Measurements from ENCODE around the gene PAX5.

Gene PAX5

DNA sequence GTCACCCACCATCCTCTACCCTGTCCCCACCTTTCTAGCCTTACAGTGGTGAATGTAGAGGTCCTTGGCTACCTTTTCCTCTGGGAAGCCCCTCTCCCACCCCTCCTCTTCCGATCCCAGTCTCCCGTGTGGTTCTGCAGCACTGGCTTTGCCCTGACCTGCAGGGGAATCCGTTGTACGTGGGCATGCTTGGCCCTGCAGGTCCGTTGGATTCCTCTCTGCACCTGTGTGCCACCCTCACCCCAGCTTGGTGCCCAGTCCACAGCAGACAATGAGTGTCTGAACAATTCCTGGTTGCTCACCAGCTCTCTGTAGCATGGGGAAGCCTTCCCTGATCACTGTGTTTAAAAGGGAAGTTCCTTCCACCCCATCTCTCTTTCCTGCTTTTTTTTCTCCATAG lies 185.1 kb downstream of the PAX5 start:
- DNase-seq: no peak

DNA sequence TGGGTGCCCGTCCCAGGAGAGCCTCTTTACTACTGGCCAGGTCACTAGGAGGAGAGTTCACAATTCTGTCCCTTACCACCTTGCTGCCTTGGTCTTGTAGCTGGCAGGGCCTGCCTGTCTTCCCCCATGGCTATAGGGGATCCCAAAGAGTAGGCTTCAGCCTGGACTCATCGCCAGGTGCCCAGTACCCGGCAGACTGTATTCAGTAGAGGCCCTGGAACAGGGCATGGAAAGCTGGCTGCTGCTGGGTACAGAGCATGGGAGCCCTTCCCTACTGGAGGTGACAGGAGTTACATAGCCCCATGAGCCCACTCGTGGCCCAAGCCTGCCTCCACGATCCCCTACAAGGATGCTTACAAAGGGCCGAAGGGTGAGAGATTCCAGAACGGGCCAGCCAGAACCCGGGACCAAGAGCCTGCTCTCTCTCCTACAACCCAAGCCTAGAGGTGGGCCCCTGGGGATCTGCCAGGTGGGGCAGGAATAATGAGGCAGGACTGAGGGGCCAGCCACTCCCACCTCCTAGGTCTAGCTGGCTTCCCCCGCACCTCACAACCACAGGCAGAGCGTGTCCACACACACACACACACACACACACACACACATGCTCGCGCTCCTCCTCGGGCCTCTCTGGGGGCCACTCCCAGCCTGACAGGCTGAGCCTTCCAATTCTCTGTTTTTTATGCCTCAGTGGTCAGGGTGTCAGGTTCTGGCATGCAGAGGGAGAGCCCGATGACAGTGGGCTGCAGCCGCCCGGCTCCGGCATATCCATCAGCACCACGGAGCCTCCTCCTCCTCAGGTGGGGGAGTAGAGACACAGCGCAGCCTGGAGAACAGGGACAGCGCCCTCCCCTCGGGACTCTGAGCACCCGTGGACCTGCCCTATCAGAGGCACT lies 186.0 kb downstream of the PAX5 start:
- DNase-seq: no peak

DNA sequence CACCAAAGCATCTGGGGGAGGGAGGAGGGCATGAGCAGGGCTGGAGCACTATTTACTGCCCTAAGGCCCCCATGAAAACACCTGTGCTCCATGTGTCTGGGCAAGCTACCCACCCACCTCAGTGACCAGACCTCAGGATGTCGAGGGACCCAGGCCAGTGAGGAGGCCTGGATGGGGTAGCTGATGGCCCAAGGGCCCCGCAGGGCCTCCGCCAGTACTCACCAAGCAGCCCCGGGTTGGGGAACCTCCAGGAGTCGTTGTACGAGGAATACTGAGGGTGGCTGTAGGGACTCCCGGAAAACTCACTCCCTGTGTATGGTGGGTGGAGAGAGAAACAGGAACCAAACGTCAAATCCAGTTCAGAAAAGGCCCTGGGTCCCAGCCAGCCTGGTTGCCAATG lies 187.4 kb downstream of the PAX5 start:
- no peak for DNase-seq

GRCh38 chr9:36845844-36846243 lies 188.2 kb downstream of the PAX5 start:
- DNase-seq: no peak

DNA sequence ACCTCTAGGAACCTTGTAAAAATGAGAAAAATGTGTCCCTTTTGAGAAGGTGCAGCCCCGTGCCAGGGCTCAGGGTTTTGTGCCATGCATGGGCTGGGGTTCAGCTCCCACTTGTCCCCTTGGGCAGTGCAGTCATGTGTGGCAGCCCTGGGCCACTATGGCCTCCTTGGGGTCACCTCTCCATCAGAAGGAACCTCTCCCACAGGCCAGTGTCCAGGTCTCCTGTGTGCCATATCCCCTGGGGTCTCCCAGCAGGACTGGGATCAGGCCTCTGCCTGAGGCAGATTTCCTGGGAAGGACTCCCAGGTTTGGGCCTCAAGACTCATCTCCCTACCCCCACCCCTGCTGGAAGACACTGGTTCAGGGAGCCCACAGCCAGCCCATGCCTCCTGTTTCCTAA lies 189.1 kb downstream of the PAX5 start:
- no peak for DNase-seq

- DNase-seq: no peak
These were observed 190.1 kb downstream of the PAX5 start for GRCh38 chr9:36843964-36844363.

- DNase-seq: no peak
These were observed 191.2 kb downstream of the PAX5 start for GRCh38 chr9:36842560-36843530.

DNA sequence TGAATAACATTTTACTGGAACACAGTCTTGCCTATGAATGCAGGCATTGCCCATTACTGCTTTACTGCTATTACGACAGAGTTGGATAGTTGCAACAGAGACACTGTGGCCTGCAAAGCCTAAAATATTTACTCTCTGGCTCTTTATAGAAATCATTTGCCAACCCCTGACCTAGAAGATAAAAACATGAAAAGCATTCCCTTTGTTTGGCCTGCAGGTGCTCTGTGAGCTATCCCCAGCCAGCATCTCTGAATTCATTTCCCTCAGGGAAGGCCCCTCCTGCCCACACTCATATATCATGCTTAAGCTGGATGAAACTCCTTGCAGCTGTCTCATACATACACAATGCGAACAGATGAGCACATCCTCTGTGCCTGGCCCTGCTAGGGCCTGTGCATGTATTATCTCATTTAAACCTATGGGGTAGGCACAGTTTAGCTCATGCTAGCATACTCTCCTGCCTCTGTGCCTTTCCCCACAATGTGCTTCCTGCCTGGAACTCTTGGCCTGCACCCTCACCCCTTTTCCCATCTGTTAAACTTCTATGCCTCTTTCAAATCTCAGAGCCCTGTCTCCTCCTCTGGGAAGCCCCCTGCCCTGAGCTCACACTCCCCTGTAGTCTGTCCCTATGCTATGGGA lies 193.1 kb downstream of the PAX5 start:
- peak in 1 of 2 experiments; percentile 18 for DNase-seq

DNA sequence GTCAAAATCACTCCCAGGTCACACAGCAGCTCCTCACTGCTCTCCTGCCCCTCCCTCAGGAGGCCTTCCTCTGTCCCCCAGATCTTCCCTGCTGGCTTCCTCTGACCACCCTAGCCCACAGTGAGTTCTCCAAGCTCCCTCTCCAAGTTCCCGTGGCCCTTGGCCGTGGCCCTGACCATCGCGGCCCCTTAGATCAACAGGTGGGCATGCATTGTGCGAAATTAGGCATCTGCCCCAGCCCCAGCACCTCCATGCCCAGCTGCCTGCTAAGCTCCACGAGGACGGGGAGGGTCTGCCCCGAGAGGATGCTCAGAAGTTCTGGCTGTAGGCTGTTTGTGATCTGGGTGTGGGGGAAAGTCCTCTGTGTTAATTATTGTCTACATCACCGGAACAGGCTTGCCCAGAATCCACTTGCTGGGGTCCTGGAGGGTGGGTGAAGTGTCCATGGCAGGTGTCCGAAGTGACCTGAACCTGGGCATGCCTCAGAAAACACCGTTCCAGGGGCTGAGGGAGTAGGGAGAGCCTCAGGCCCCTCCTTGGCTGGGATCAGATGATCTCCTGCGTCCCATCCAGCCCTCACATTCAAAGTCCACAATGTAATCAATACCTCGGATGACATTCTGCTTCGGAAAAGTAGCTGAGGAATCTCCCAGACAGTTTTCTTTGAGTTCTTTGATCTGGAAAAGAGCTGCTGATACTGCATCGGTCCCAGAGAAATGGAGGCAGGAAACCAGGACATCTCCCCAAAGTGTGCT lies 194.8 kb downstream of the PAX5 start:
- no peak for DNase-seq

GRCh38 chr9:36837431-36838405 lies 196.3 kb downstream of the PAX5 start:
- no peak for DNase-seq

DNA sequence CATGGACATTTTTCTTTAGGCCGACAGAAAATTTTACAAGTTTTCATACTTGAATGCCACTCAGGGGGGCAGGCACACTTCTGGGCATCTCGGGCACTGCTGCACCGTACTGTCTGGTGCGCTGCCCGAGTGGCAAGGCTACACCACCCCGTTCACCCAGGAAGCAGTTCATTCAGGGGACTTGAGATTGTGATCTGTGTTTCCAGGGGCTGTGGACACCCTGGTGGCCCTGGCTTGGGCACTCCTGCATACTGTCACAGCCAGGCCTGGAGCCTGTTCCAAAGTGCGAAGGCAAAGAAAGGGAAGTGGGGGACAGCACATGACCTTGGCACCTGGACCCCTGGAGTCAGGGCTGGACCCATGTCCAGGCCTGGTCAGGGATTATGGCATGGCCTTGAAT lies 197.6 kb downstream of the PAX5 start:
- DNase-seq: no peak

GRCh38 chr9:36835271-36835996 lies 198.6 kb downstream of the PAX5 start:
- no peak for DNase-seq

DNA sequence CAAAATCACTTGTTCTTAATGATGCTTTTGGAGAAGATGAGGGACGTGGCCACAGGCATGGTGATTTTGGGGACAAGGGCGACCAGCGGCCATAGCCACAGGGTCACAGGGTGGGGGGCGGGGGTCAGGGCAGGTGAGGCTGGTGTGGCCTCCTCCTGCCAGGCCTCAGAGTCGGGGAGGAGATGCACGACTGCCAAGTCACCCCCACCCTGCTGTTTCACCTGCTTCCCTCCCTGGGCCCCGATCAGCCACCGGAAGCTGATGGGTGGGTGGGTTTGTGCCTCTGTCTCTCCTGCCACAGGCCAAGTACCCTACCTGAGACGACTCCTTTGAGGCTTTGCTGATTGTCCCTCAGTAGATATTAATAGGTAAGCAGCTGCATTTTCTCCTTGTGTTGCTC lies 199.3 kb downstream of the PAX5 start:
- no peak for DNase-seq

DNA sequence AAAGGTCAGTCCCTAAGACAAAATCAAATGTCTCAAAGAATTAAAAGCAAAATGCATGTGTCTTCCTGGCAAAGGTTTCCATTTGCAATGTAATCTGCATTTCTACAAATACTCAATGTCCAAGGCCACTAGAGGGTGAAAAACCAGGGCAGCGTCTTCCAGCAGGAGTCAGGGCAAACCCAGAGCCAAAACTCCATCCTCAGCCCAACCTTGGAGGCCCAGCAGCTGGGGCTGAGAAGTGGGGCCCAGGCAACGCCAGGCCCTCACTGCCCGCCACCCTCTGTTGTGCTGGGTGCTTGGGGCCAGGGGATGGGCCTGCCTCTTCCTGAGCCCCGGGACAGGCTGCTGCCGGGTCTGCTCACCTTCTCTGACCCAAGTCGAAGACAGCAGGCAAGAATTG lies 200.1 kb downstream of the PAX5 start:
- DNase-seq: no peak

GRCh38 chr9:36832164-36832795 lies 201.8 kb downstream of the PAX5 start:
- no peak for DNase-seq

- no peak for DNase-seq
These were observed 202.5 kb downstream of the PAX5 start for GRCh38 chr9:36831381-36832161.

DNA sequence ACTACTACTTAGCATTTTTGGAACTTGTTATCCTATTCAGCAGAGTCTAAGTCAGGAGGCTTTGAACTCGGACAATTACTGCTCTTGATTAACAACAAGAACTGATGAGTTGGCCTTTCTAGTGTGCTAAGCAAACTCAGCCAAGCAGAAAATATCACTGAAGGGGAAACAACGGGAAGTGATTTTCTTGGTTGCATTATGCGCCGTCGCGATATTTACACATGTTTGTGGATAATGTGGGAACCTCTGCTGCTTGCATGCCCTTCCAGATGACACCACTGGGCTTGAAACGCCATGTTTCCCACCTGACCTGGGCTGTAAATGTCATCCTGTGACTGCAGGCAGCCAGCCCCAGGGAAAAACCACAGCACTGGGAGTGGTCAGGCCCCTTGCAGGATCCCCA lies 205.5 kb downstream of the PAX5 start:
- DNase-seq: no peak

DNA sequence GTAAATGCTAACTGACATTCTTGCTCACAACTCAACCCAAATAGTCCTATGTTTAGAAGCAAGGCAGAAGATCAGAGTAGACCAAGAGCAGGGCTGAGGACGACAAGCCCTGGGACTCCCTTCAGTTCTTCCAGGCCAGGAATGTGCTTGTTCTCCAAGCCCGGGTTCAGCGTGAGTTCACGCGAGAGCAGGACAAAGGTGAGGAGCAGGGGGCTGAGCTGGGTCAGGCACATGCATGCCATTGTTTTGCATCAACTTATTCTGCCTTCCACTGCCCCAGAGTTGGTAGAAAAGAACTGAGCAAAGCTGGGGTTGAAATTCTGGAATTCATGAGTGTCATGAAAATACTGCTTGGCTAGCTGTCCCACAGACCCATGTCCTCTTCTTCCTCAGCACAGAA lies 206.5 kb downstream of the PAX5 start:
- DNase-seq: no peak

- no peak for DNase-seq
These were observed 207.5 kb downstream of the PAX5 start for GRCh38 chr9:36826581-36826980.

Data from AML-193 (cell line).